Neural cell (in vitro differentiated cells): ENCODE results near the gene HIP1. TPM values are rescaled to one million over a fixed set of nuclear protein-coding genes. Genes with fewer than 3 reads are reported as not detected.

ENCODE experiments used
- H2AFZ ChIP-seq: fragments of 200-600, 300-800 bp; sonication (generic), shearing (Covaris generic); 2 replicates; pipeline ENCODE4 v1.6.0; 2014; ENCODE audit warnings: low read depth, mild to moderate bottlenecking, antibody characterized with exemption, low read length, moderate library complexity
- H3F3A ChIP-seq: fragments of 200-600 bp; shearing (Covaris generic); 2 replicates; pipeline ENCODE4 v1.6.1; 2016; ENCODE audit warnings: mild to moderate bottlenecking, moderate library complexity, mixed read lengths, antibody characterized with exemption, low read length; ENCODE audit not compliant: insufficient read depth, poor library complexity, severe bottlenecking
- H3K27ac ChIP-seq: fragments of 200-600, 300-800 bp; sonication (generic), shearing (Covaris generic); 2 replicates; pipeline ENCODE4 v1.5.1; 2014; ENCODE audit warnings: mild to moderate bottlenecking, low read length, moderate library complexity
- H3K27me3 ChIP-seq: fragments of 300-800, 200-600 bp; sonication (generic), shearing (Covaris generic); 2 replicates; pipeline ENCODE4 v1.6.0; 2014; ENCODE audit warnings: mild to moderate bottlenecking, low read depth, low read length, moderate library complexity; ENCODE audit not compliant: insufficient read depth
- H3K36me3 ChIP-seq: fragments of 300-800, 200-600 bp; sonication (generic), shearing (Covaris generic); 2 replicates; pipeline ENCODE4 v1.5.1; 2014; ENCODE audit warnings: mild to moderate bottlenecking, antibody characterized with exemption, low read length, moderate library complexity; ENCODE audit not compliant: insufficient read depth
- H3K4me2 ChIP-seq: fragments of 300-800, 200-600 bp; sonication (generic), shearing (Covaris generic); 2 replicates; pipeline ENCODE4 v1.6.0; 2014; ENCODE audit warnings: mild to moderate bottlenecking, low read length
- H3K4me3 ChIP-seq: fragments of 300-800, 200-600 bp; sonication (generic), shearing (Covaris generic); 2 replicates; pipeline ENCODE4 v1.5.1; 2014; ENCODE audit warnings: mild to moderate bottlenecking, low read length, moderate library complexity
- H3K79me2 ChIP-seq: fragments of 200-600 bp; shearing (Covaris generic); replicated peaks from 2 replicates; pipeline ENCODE4 v1.6.0; 2014; ENCODE audit warnings: mild to moderate bottlenecking, low read length, moderate library complexity; ENCODE audit not compliant: insufficient read depth
- H3K9ac ChIP-seq: fragments of 300-800, 200-600 bp; sonication (generic), shearing (Covaris generic); 2 replicates; pipeline ENCODE4 v1.6.1; 2016; ENCODE audit warnings: mild to moderate bottlenecking, low read length, mixed read lengths
- H3K9me2 ChIP-seq: fragments of 200-600 bp; shearing (Covaris generic); 2 replicates; pipeline ENCODE4 v1.6.1; 2016; ENCODE audit warnings: mild to moderate bottlenecking, low read length, mixed read lengths; ENCODE audit not compliant: insufficient read depth
- H3K9me3 ChIP-seq: fragments of 200-600, 300-800 bp; sonication (generic), shearing (Covaris generic); 2 replicates; pipeline ENCODE4 v1.6.1; 2016; ENCODE audit warnings: mild to moderate bottlenecking, mixed run types, low read length, moderate library complexity, mixed read lengths
- H4K20me1 ChIP-seq: fragments of 200-600 bp; shearing (Covaris generic); 2 replicates; pipeline ENCODE4 v1.6.1; 2016; ENCODE audit warnings: mild to moderate bottlenecking, mixed run types; ENCODE audit not compliant: insufficient read depth
- EP300 ChIP-seq: fragments of 450-650 bp; conservative IDR thresholded peaks from 2 replicates; pipeline ENCODE4 v1.6.1; 2014; ENCODE audit warnings: antibody characterized with exemption, mild to moderate bottlenecking, moderate library complexity; ENCODE audit not compliant: poor library complexity, severe bottlenecking
- EZH2 ChIP-seq: fragments of 200-600, 300-800 bp; shearing (Covaris generic), sonication (generic); IDR thresholded peaks from 2 replicates; pipeline ENCODE4 v1.6.1; 2014; ENCODE audit warnings: antibody characterized with exemption, low read length, borderline replicate concordance, mild to moderate bottlenecking; ENCODE audit not compliant: insufficient read depth, poor library complexity, severe bottlenecking
- MXI1 ChIP-seq: fragments of 450-650 bp; conservative IDR thresholded peaks from 2 replicates; pipeline ENCODE4 v1.6.1; 2014; ENCODE audit warnings: antibody characterized with exemption, mild to moderate bottlenecking; ENCODE audit not compliant: poor library complexity, severe bottlenecking
- POLR2AphosphoS5 ChIP-seq: IDR thresholded peaks from 2 replicates; pipeline ENCODE4 v1.6.1; 2012
- RAD21 ChIP-seq: fragments of 450-650 bp; conservative IDR thresholded peaks from 2 replicates; pipeline ENCODE4 v1.6.1; 2014; ENCODE audit warnings: antibody characterized with exemption, mild to moderate bottlenecking, moderate library complexity
- SMC3 ChIP-seq: fragments of 450-650 bp; conservative IDR thresholded peaks from 2 replicates; pipeline ENCODE4 v1.6.1; 2014; ENCODE audit warnings: antibody characterized with exemption, mild to moderate bottlenecking, moderate library complexity; ENCODE audit not compliant: poor library complexity
- TAF1 ChIP-seq: IDR thresholded peaks from 2 replicates; pipeline ENCODE4 v1.6.1; 2012; ENCODE audit warnings: low read depth
- polyA plus RNA-seq: library from polyadenylated mRNA; depleted of rRNA; stranded (reverse); fragments of >200 nt; gene quantifications from 2 replicates; pipeline ENCODE4 v1.2.3, GENCODE V29; 2014
- TF ChIP-seq, protein P1 (sequence below): fragments of 450-650 bp; IDR thresholded peaks from 2 replicates; pipeline ENCODE4 v1.5.1; 2014; ENCODE audit warnings: antibody characterized with exemption, mild to moderate bottlenecking, moderate library complexity; ENCODE audit not compliant: poor library complexity, severe bottlenecking
- TF ChIP-seq, protein P2 (sequence below): IDR thresholded peaks from 2 replicates; pipeline ENCODE4 v1.6.1; 2012; ENCODE audit warnings: borderline replicate concordance

The HIP1 gene
- polyA plus RNA-seq, 1 donor from 2014 or later, result 12.9 TPM

DNA sequence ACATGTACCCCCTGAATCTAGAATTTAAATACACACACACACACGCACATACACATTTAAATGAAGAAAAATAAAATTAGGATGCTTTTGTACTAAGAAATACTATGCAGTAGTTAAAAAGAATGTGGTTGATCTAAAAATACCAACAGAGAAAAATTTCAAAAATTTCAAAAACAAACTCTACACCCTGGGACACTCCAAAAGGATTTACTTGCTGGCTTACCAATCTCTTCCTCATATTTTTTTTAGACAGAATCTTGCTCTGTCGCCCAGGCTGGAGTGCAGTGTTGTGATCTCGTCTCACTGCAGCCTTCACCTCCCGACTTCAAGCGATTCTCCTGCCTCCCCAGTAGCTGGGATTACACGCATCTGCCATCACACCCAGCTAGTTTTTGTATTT, 80.9 kb downstream of the HIP1 start:
- H4K20me1 ChIP-seq, result no peaks in the 10 kb centered on the region
- H3K4me2 ChIP-seq, result no peak overlapping the region
- H3K27me3 ChIP-seq, result no peaks in the 10 kb centered on the region
- H3K9ac ChIP-seq, result no peak overlapping the region
- no peaks in the 10 kb centered on the region for H3K36me3 ChIP-seq
- TF ChIP-seq EP300 (no peak), POLR2AphosphoS5 (no peak), EZH2 (no peak), TAF1 (no peak), SMC3 (no peak)
- TF ChIP-seq, protein P1, sequence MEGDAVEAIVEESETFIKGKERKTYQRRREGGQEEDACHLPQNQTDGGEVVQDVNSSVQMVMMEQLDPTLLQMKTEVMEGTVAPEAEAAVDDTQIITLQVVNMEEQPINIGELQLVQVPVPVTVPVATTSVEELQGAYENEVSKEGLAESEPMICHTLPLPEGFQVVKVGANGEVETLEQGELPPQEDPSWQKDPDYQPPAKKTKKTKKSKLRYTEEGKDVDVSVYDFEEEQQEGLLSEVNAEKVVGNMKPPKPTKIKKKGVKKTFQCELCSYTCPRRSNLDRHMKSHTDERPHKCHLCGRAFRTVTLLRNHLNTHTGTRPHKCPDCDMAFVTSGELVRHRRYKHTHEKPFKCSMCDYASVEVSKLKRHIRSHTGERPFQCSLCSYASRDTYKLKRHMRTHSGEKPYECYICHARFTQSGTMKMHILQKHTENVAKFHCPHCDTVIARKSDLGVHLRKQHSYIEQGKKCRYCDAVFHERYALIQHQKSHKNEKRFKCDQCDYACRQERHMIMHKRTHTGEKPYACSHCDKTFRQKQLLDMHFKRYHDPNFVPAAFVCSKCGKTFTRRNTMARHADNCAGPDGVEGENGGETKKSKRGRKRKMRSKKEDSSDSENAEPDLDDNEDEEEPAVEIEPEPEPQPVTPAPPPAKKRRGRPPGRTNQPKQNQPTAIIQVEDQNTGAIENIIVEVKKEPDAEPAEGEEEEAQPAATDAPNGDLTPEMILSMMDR, result no peak
- TF ChIP-seq, protein P2, sequence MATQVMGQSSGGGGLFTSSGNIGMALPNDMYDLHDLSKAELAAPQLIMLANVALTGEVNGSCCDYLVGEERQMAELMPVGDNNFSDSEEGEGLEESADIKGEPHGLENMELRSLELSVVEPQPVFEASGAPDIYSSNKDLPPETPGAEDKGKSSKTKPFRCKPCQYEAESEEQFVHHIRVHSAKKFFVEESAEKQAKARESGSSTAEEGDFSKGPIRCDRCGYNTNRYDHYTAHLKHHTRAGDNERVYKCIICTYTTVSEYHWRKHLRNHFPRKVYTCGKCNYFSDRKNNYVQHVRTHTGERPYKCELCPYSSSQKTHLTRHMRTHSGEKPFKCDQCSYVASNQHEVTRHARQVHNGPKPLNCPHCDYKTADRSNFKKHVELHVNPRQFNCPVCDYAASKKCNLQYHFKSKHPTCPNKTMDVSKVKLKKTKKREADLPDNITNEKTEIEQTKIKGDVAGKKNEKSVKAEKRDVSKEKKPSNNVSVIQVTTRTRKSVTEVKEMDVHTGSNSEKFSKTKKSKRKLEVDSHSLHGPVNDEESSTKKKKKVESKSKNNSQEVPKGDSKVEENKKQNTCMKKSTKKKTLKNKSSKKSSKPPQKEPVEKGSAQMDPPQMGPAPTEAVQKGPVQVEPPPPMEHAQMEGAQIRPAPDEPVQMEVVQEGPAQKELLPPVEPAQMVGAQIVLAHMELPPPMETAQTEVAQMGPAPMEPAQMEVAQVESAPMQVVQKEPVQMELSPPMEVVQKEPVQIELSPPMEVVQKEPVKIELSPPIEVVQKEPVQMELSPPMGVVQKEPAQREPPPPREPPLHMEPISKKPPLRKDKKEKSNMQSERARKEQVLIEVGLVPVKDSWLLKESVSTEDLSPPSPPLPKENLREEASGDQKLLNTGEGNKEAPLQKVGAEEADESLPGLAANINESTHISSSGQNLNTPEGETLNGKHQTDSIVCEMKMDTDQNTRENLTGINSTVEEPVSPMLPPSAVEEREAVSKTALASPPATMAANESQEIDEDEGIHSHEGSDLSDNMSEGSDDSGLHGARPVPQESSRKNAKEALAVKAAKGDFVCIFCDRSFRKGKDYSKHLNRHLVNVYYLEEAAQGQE, result no peak
- no peaks in the 10 kb centered on the region for H3K9me2 ChIP-seq
- H3K27ac ChIP-seq, result no peak overlapping the region
- no peaks in the 10 kb centered on the region for H3K9me3 ChIP-seq
- no peaks in the 10 kb centered on the region for H3K79me2 ChIP-seq
- no peak overlapping the region for H2AFZ ChIP-seq
- no peak overlapping the region for H3K4me3 ChIP-seq
- H3F3A ChIP-seq, result no peaks in the 10 kb centered on the region

DNA sequence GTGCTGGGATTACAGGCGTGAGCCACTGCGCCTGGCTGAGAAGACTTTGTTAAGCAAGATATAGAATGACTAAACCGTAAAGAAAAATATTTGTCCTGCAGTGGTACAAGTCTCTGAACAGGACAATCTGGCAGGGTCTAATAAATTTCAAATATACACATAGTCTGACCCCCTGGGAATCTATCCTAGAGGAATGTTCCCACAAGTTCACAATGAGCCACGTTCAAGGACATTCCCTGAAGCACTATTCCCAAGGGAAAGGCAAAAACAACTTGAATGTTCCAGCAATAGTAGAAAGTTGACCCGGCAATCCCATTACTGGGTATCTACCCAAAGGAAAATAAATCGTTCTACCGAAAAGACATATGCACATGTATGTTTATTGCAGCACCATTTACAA, 82.0 kb downstream of the HIP1 start:
- H3K27me3 ChIP-seq, result no peaks in the 10 kb centered on the region
- TF ChIP-seq SMC3 (no peak), MXI1 (no peak), TAF1 (no peak), RAD21 (no peak), POLR2AphosphoS5 (no peak), EP300 (no peak), EZH2 (no peak)
- TF ChIP-seq, protein P1, result no peak
- TF ChIP-seq, protein P2, result no peak

More for the DNA sequence above, 82.0 kb downstream of the HIP1 start:
- Histone ChIP-seq H3K9me2 (no peaks in the 10 kb centered on the region), H3F3A (no peaks in the 10 kb centered on the region), H3K9me3 (no peaks in the 10 kb centered on the region), H3K79me2 (no peaks in the 10 kb centered on the region), H3K9ac (no peak overlapping the region), H3K4me3 (no peak overlapping the region), H2AFZ (no peak overlapping the region), H3K36me3 (no peaks in the 10 kb centered on the region), H3K27ac (no peak overlapping the region), H3K4me2 (no peak overlapping the region), H4K20me1 (no peaks in the 10 kb centered on the region)
